Measurements from ENCODE around the gene DCDC2C.

Gene DCDC2C

GRCh38 chr2:3712424-3712823 is 9.0 kb downstream of the DCDC2C start:
- no peak for DNase-seq

GRCh38 chr2:3712831-3713503 is 9.6 kb downstream of the DCDC2C start:
- DNase-seq, result no peak

- DNase-seq, result no peak
Observed at GRCh38 chr2:3718679-3719078, 15.3 kb downstream of the DCDC2C start.

- no peak for DNase-seq
Observed at GRCh38 chr2:3725002-3725401, 21.6 kb downstream of the DCDC2C start.

- DNase-seq, result no peak
Observed at GRCh38 chr2:3725458-3726250, 22.3 kb downstream of the DCDC2C start.

GRCh38 chr2:3726511-3726910 is 23.1 kb downstream of the DCDC2C start:
- DNase-seq, result no peak

GRCh38 chr2:3727397-3728045 is 24.1 kb downstream of the DCDC2C start:
- DNase-seq, result no peak

GRCh38 chr2:3728104-3729054 is 25.0 kb downstream of the DCDC2C start:
- peak; percentile 43 to 58 for DNase-seq

GRCh38 chr2:3729055-3729448 is 25.7 kb downstream of the DCDC2C start:
- no peak for DNase-seq

- DNase-seq, result no peak
Observed at GRCh38 chr2:3729786-3730185, 26.4 kb downstream of the DCDC2C start.

- DNase-seq, result no peak
Observed at GRCh38 chr2:3730646-3731045, 27.3 kb downstream of the DCDC2C start.

- no peak for DNase-seq
Observed at GRCh38 chr2:3731829-3732228, 28.5 kb downstream of the DCDC2C start.

- DNase-seq, result no peak
Observed at GRCh38 chr2:3736112-3736511, 32.7 kb downstream of the DCDC2C start.

GRCh38 chr2:3737128-3737527 is 33.8 kb downstream of the DCDC2C start:
- no peak for DNase-seq

GRCh38 chr2:3738454-3738853 is 35.1 kb downstream of the DCDC2C start:
- no peak for DNase-seq

- no peak for DNase-seq
Observed at GRCh38 chr2:3739313-3739712, 35.9 kb downstream of the DCDC2C start.

- DNase-seq, result no peak
Observed at GRCh38 chr2:3741396-3741795, 38.0 kb downstream of the DCDC2C start.

GRCh38 chr2:3741867-3742602 is 38.7 kb downstream of the DCDC2C start:
- no peak for DNase-seq

- no peak for DNase-seq
Observed at GRCh38 chr2:3742743-3743508, 39.6 kb downstream of the DCDC2C start.

- no peak for DNase-seq
Observed at GRCh38 chr2:3743951-3744555, 40.7 kb downstream of the DCDC2C start.

GRCh38 chr2:3745920-3746319 is 42.5 kb downstream of the DCDC2C start:
- DNase-seq, result no peak

All from inflammatory macrophage (primary cell).